ENCODE results near the gene PSMD3. TPM values are rescaled to one million over a fixed set of nuclear protein-coding genes. Genes with fewer than 3 reads are reported as not detected.

Gene PSMD3
- total RNA-seq, 4 donors from 2014 or later, result 106 to 154 (median 129) TPM

DNA sequence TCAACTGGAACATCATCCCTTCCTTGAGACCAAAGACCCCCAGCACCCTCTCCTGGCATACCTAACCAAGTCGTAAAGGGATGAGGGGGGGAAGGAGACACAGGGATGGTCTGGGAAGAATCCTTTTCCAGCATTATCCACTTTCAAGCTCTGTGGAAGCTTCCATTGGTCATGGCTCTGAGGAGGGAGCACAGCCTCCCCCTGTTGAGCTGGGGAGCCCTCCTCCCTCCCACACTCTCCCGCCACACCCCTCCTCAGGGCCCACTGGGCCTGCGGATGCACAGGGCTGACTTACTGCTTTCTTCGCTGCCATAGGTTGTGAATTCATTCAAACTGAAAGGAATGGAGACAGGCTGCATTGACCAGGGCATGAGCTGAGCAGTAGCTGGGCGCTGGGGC lies 47.0 kb downstream of the PSMD3 start:
- no peak overlapping the region for H3K4me3 ChIP-seq (ENCODE audit: low read depth, poor library complexity, severe bottlenecking)
- 80 to 83% methylated on average over 5 of the region's 5 CpGs for WGBS, 2 donors
- TF ChIP-seq, protein P1, sequence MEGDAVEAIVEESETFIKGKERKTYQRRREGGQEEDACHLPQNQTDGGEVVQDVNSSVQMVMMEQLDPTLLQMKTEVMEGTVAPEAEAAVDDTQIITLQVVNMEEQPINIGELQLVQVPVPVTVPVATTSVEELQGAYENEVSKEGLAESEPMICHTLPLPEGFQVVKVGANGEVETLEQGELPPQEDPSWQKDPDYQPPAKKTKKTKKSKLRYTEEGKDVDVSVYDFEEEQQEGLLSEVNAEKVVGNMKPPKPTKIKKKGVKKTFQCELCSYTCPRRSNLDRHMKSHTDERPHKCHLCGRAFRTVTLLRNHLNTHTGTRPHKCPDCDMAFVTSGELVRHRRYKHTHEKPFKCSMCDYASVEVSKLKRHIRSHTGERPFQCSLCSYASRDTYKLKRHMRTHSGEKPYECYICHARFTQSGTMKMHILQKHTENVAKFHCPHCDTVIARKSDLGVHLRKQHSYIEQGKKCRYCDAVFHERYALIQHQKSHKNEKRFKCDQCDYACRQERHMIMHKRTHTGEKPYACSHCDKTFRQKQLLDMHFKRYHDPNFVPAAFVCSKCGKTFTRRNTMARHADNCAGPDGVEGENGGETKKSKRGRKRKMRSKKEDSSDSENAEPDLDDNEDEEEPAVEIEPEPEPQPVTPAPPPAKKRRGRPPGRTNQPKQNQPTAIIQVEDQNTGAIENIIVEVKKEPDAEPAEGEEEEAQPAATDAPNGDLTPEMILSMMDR (IDR thresholded peaks at IDR 0.05), result no peak
- TF ChIP-seq POLR2A (IDR thresholded peaks at IDR 0.05), result no peak
- intact Hi-C loops (cut with DNase I; ENCODE audit: low total_unique reads), result loop anchor here (10.0 kb wide), 1 partner anchor 267 kb away; no protein-coding TSS in a partner anchor
- DNase-seq (ENCODE audit: low spot score in 2 of 2), result no peak

DNA sequence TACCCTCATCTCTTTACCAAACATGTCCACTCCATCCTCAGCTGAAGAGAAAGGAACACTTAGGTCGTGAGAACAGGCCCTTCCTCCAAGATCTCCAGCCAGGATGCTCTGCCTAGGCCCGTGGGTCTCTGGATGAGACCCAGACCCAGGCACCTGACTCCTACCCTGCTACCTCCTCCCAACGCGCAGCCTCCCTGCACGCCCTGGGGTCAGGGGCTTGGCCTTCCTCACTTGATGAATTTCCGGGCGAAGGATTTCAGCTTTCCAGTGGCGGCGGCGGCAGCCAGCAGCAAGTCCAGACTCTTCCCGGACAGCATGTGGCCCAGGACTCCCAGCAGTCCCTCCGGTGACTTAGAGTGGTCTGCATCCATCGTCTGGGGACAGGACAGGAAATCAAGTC lies 48.0 kb downstream of the PSMD3 start:
- intact Hi-C loops (cut with DNase I; ENCODE audit: low total_unique reads), result loop anchor here (10.0 kb wide), 1 partner anchor 266 kb away; no protein-coding TSS in a partner anchor
- 85 to 88% methylated on average over 13 of the region's 13 CpGs for WGBS, 2 donors
- no peak for TF ChIP-seq POLR2A (IDR thresholded peaks at IDR 0.05)
- TF ChIP-seq, protein P1 (IDR thresholded peaks at IDR 0.05), result no peak
- no peak overlapping the region for H3K4me3 ChIP-seq (ENCODE audit: low read depth, poor library complexity, severe bottlenecking)
- DNase-seq (ENCODE audit: low spot score in 2 of 2), result no peak

DNA sequence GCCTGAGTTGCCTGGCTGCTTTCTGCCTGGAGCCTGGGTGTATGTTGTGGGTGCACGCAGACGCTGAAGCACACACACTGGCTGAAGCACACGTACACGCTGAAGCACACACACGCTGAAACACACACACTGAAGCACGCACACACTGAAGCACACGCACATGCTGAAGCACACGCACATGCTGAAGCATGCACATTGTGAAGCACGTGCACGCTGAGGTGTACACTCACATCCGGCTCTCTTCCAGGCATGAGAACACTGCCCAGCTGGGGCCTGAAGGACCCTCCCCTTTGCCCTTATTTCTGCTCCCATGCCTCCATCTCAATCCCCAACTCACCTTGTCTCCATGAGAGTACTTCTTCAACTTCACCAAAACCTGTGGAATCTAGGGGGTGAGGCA lies 51.1 kb downstream of the PSMD3 start:
- TF ChIP-seq, protein P1 (IDR thresholded peaks at IDR 0.05), result no peak
- no peak for TF ChIP-seq POLR2A (IDR thresholded peaks at IDR 0.05)
- no peak for DNase-seq (ENCODE audit: low spot score in 2 of 2)
- H3K4me3 ChIP-seq (ENCODE audit: low read depth, poor library complexity, severe bottlenecking), result no peak overlapping the region
- WGBS, 2 donors, result 60 to 69% methylated on average over 11 of the region's 11 CpGs
- intact Hi-C loops (cut with DNase I; ENCODE audit: low total_unique reads), result no loop called here

DNA sequence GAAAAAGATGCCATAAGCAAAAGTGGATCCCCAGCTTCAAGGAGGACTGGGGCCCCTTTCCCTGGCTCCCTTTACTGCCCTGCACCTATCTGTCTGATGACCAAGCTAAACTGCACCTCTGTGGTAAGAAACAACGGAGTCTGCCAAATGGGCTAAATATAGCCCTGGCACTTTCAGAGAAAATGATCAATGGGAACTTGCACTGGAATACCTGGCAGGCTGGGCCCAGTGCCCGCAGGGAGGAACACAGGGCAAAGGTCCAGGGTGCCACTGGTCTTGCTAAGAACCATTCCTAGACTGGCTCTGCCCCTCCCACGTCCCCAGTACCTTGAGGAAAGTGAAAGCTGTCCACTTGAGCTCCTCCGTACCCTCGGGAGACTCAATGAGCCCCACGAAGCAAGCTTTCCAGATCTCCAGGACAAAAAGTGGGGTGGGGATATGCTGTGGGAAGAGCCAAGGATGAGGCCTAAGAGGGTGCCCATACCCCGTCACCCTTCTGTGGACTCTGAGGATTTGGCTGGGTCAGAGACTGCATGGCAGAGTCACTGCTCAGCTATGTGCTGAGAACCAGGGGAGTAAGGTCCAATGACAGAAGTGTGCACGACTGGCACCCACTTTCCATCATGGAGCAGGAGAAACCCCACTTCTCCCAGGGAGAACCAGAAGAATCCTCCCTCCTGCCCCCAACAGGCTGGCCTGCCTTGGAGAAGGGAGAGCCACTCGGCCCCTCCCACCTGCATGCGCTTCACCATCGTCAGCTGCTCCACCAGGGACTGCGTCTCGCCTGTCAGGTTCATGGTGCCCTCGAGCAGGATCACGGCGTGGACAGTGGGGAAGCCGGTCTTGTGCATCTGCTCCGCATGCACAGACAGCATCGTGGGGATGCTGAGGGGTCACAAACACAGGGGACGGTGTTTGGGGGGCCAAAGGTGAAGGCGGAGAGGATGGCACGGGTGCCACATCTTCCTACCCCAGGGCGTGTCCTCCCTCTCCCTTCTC lies 52.0 kb downstream of the PSMD3 start:
- no peak for DNase-seq (ENCODE audit: low spot score in 2 of 2)
- TF ChIP-seq, protein P1 (IDR thresholded peaks at IDR 0.05), result no peak
- no peak for TF ChIP-seq POLR2A (IDR thresholded peaks at IDR 0.05)
- H3K4me3 ChIP-seq (ENCODE audit: low read depth, poor library complexity, severe bottlenecking), result no peak overlapping the region
- intact Hi-C loops (cut with DNase I; ENCODE audit: low total_unique reads), result no loop called here
- 76 to 78% methylated on average over 22 to 23 of the region's 23 CpGs for WGBS, 2 donors

DNA sequence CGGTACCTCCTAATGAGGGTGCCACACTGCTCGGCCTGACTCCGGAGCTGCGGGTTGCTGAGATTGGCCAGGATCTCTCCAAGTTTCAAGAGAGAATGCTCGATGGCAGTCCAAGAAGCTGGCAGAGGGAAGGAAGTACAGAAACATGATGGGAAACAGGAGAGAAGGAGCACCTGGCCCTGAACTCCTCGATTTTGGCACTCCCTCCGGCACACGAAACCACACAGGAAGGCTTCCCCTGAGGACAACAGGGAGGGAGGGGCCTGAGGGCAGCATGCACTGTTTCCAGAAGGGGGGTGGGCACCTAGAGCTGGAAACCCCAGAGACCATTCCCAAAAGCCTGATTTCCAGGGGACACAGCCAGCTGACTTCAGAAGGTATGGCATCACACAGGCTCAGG lies 52.7 kb downstream of the PSMD3 start:
- 77 to 78% methylated on average over 8 of the region's 8 CpGs for WGBS, 2 donors

More for the DNA sequence above, 52.7 kb downstream of the PSMD3 start:
- H3K4me3 ChIP-seq (ENCODE audit: low read depth, poor library complexity, severe bottlenecking), result no peak overlapping the region
- DNase-seq (ENCODE audit: low spot score in 2 of 2), result no peak
- intact Hi-C loops (cut with DNase I; ENCODE audit: low total_unique reads), result no loop called here
- TF ChIP-seq, protein P1 (IDR thresholded peaks at IDR 0.05), result no peak
- no peak for TF ChIP-seq POLR2A (IDR thresholded peaks at IDR 0.05)
